Pericardium fibroblast (primary cell): Measurements from ENCODE around the gene CBR3. TPM values are rescaled to one million over a fixed set of nuclear protein-coding genes. Genes with fewer than 3 reads are reported as not detected.

Source experiments
- total RNA-seq: library from RNA; depleted of rRNA; stranded (reverse); fragments of >200 nt; gene quantifications from 2 replicates; pipeline ENCODE4 v1.2.3, GENCODE V29; 2015

CBR3 gene
- 7.4 and 11.9 TPM in 2 replicates for total RNA-seq

DNA sequence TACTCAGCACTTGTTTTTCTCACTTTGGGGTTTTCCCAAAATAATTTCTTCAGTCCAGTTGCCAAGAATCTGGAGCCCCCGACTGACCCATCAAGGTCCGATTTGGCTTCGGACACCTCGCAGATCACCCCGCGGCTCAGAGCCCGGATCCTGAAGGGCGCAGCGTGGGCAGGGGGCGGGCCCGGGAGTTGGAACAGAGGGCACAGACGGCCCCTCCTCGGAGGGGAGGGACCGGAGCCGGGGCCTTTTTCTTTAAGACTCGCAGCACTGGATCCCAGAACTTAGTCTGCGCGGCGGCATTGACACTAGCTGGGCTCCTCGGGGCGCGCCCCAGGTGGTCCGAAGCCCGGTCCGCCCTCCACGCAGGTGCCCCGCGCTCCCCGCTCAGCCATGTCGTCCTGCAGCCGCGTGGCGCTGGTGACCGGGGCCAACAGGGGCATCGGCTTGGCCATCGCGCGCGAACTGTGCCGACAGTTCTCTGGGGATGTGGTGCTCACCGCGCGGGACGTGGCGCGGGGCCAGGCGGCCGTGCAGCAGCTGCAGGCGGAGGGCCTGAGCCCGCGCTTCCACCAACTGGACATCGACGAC is at the start of gene CBR3:
TSS of gene CBR3 (plus strand) at position 277 of the 588 bp plus-strand sequence. CDS start at position 391, 114 bp downstream.

DNA sequence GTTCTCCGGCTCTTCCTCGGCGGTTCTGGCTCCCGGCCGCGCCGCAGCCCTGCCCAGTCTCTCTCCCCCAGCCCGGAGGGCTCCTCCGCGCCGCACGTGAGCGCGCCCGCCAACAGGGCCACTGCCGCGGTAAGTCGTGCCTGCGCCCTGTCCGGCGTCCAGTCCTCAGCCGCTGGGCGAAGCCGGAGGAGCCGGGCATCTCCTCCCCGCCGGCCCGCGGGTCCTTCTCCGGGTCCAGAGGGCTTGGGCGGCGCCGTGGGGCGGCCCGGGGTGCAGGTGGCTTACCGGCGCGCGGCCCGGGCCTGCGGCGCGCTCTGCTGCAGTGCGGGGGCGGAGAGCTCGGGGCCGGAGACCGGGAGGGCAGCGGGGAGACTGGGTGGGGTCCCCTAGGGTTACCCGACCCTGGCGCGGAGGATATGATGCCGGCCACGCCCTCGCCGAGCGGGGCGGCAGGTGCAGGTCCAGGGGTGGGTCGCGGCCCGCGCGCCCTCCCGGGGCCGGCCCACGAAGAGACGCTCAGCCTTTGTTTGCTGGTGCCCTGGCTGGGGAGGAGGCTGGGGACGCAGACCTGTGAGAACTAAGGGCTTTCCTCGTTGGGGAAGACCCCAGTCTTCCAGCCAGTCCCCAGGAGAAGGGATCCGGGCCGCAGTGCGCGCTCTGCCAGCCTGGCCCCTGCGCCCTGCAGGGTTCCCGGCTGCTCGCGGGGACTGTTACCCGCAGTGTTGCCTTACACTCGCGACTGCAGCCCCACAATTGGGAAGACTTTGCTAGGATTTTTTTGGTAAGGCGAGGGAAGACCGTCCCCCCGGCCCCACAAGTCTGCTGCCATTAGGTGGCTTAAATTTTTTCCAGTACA is 22.2 kb downstream of the CBR3 start, which contains the start of gene DOP1B:
TSS of gene DOP1B (plus strand) at position 10 of the 856 bp plus-strand sequence. CDS start 7,910 bp downstream, outside the sequence.

Other genes with a start within 250 kb of the CBR3 start
- 3.7 and 5.4 TPM in 2 replicates for gene SETD4, start 74.6 kb upstream of the CBR3 start, total RNA-seq
- gene CBR1, start 65.1 kb upstream of the CBR3 start, total RNA-seq = 103 and 104 TPM in 2 replicates
- gene DOP1B, start 21.7 kb downstream of the CBR3 start, total RNA-seq = 1.1 and 6.4 TPM in 2 replicates
- 12.0 and 12.7 TPM in 2 replicates for gene MORC3, start 185.1 kb downstream of the CBR3 start, total RNA-seq